Endothelial cell (in vitro differentiated cells): Measurements from ENCODE around the gene TRIM50. TPM values are rescaled to one million over a fixed set of nuclear protein-coding genes. Genes with fewer than 3 reads are reported as not detected.

Experiments used
- DNase-seq: peaks from one replicate; pipeline ENCODE4 v3.0.0; 2021; ENCODE audit warnings: low spot score
- H3K27ac Mint-ChIP-seq: one replicate; pipeline ENCODE4 v1.8.0; 2021; ENCODE audit warnings: mixed read lengths, inconsistent platforms; ENCODE audit not compliant: unreplicated experiment
- H3K27me3 Mint-ChIP-seq: one replicate; pipeline ENCODE4 v1.8.0; 2021; ENCODE audit warnings: mild to moderate bottlenecking, moderate library complexity, mixed read lengths, inconsistent platforms; ENCODE audit not compliant: unreplicated experiment
- H3K36me3 Mint-ChIP-seq: one replicate; pipeline ENCODE4 v1.8.0; 2021; ENCODE audit warnings: mild to moderate bottlenecking, low read depth, mixed read lengths, inconsistent platforms; ENCODE audit not compliant: unreplicated experiment
- H3K4me1 Mint-ChIP-seq: one replicate; pipeline ENCODE4 v1.8.0; 2021; ENCODE audit warnings: mild to moderate bottlenecking, mixed read lengths, inconsistent platforms; ENCODE audit not compliant: unreplicated experiment
- H3K4me3 Mint-ChIP-seq: one replicate; pipeline ENCODE4 v1.8.0; 2021; ENCODE audit warnings: mild to moderate bottlenecking, mixed read lengths, inconsistent platforms; ENCODE audit not compliant: unreplicated experiment
- H3K9me3 Mint-ChIP-seq: one replicate; pipeline ENCODE4 v1.8.0; 2021; ENCODE audit warnings: mixed read lengths, inconsistent platforms; ENCODE audit not compliant: unreplicated experiment
- total RNA-seq: library from RNA; stranded (reverse); fragmentation: NEBNext Ultra II Directional; extraction: Animal tissue kit (Norgen Biotek cat#: 25700); gene quantifications from one replicate; pipeline ENCODE4 v1.2.1, GENCODE V29; 2021; ENCODE audit not compliant: unreplicated experiment
- TF ChIP-seq, protein P1 (sequence below): fragments of 200-600 bp; sonication (generic); IDR thresholded peaks from one replicate; pipeline ENCODE4 v1.5.0; 2021; ENCODE audit warnings: antibody characterized with exemption; ENCODE audit not compliant: unreplicated experiment

Gene TRIM50
- total RNA-seq, 1 donor from 2014 or later, result 0.54 TPM

DNA sequence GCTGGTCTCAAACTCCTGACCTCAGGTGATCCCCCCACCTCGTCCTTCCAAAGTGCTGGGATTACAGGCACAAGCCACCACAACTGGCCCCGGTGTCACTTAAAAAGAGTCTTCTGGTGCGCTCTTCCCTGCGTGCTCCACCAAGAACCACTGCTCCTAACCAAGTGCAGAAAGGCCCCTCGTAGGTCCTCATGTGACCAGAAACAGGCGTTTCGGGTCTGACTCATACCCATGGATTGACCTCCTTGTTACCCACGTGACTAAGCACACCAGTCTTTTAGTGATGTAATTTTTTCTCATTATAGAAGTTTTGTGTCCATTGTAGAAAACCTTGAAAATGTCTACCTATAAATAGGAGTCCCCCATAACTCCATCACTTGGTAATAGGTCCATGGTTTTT, 14.0 kb upstream of the TRIM50 start:
- Mint-ChIP-seq H3K9me3 (no peaks in the 10 kb centered on the region), H3K36me3 (peaks cover 5% of the 10 kb centered on the region), H3K4me1 (peaks cover 5% of the 10 kb centered on the region), H3K27me3 (no peaks in the 10 kb centered on the region), H3K4me3 (no peak overlapping the region), H3K27ac (no peak overlapping the region)
- TF ChIP-seq, protein P1, sequence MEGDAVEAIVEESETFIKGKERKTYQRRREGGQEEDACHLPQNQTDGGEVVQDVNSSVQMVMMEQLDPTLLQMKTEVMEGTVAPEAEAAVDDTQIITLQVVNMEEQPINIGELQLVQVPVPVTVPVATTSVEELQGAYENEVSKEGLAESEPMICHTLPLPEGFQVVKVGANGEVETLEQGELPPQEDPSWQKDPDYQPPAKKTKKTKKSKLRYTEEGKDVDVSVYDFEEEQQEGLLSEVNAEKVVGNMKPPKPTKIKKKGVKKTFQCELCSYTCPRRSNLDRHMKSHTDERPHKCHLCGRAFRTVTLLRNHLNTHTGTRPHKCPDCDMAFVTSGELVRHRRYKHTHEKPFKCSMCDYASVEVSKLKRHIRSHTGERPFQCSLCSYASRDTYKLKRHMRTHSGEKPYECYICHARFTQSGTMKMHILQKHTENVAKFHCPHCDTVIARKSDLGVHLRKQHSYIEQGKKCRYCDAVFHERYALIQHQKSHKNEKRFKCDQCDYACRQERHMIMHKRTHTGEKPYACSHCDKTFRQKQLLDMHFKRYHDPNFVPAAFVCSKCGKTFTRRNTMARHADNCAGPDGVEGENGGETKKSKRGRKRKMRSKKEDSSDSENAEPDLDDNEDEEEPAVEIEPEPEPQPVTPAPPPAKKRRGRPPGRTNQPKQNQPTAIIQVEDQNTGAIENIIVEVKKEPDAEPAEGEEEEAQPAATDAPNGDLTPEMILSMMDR, result no peak
- no peak for DNase-seq

DNA sequence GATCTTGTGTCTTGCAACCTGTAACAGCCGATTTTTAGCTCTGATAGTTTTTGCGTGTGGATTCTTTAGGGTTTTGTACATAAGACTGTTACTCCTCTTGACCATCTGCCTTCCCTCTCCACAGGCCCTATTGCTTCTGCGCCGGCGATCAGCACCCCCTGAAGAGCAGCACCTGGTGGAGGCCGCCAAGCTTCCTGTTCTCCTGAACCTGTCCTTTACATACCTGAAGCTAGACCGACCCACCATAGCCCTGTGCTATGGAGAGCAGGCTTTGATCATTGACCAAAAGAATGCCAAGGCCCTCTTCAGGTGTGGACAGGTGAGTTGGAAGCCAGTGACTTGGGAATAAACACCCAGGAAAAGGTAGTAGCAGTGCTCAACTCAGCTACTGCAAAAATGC, 12.6 kb upstream of the TRIM50 start:
- Mint-ChIP-seq H3K27me3 (no peaks in the 10 kb centered on the region), H3K9me3 (no peaks in the 10 kb centered on the region), H3K4me3 (no peak overlapping the region), H3K27ac (no peak overlapping the region), H3K36me3 (peaks cover 5% of the 10 kb centered on the region), H3K4me1 (peaks cover 5% of the 10 kb centered on the region)
- TF ChIP-seq, protein P1, result no peak
- DNase-seq, result no peak

DNA sequence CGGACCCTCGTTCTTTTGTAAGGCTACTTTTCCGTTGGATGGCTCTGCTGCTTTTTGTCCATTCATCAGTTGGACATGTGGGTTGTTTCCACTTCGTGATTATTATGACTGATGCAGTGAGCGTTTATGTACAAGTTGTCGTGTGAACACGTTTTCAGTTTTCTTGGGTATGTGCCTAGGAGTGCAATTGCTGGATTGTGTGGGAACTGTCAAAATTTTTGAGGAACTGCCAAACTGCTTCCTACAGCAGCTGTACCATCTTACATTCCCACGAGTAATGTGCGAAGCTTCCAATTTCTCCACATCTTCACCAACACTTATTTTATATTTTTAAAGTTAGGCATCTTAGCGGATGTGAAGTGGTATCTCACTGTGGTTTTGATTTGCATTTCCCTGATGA, 10.4 kb upstream of the TRIM50 start:
- Mint-ChIP-seq H3K27me3 (no peaks in the 10 kb centered on the region), H3K36me3 (no peaks in the 10 kb centered on the region), H3K9me3 (no peaks in the 10 kb centered on the region), H3K27ac (no peak overlapping the region), H3K4me3 (no peak overlapping the region), H3K4me1 (peaks cover 5% of the 10 kb centered on the region)
- TF ChIP-seq, protein P1, result no peak
- DNase-seq, result no peak

DNA sequence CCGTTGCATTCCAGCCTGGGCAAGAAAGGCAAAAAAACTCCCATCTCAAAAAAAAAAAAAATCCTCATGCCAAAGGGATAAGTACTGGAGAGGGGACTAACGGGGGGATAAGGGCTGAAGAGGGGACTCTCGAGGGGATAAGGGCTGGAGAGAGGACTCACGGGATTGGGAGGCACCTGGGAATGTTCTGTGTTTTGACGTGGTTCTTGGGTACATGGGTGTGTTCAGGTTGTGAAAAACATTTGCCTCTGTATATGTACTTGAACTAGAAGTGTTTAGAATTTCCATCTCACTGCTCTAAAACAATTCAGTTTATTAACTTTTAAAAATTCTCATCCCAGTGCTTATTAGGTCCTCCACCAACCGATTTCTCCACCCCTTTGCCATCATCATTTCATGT, 4.6 kb upstream of the TRIM50 start:
- no peak for DNase-seq
- peaks cover 13% of the 10 kb centered on the region for H3K4me1 Mint-ChIP-seq
- no peak overlapping the region for H3K4me3 Mint-ChIP-seq
- no peaks in the 10 kb centered on the region for H3K36me3 Mint-ChIP-seq
- no peaks in the 10 kb centered on the region for H3K9me3 Mint-ChIP-seq
- TF ChIP-seq, protein P1, result no peak
- peaks cover 3% of the 10 kb centered on the region for H3K27me3 Mint-ChIP-seq
- no peak overlapping the region for H3K27ac Mint-ChIP-seq

DNA sequence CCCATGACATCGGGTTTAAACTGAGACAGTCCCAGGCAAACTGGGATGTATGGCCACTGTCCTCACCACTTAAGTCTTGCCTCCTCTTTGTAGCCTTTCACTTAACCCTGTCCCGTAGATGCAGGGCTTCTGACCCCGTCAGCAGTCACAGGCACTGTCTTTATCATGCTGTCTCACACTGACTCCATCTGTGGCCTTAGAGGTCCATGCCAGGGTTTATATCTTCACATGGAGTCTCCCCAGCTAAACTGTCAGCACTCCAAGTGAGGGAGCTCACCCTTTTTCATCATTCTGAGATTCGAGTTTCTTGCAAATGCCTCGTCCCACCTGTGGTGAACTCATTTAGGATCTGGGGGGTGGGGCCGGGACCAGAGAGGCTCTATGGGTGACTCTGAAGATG, 2.9 kb upstream of the TRIM50 start:
- H3K9me3 Mint-ChIP-seq, result no peaks in the 10 kb centered on the region
- TF ChIP-seq, protein P1, result no peak
- DNase-seq, result no peak

More for the DNA sequence above, 2.9 kb upstream of the TRIM50 start:
- Mint-ChIP-seq H3K4me3 (no peak overlapping the region), H3K4me1 (peaks cover 13% of the 10 kb centered on the region), H3K36me3 (no peaks in the 10 kb centered on the region), H3K27ac (no peak overlapping the region), H3K27me3 (peaks cover 3% of the 10 kb centered on the region)
